ENCODE data around the gene MYL12B. TPM values are rescaled to one million over a fixed set of nuclear protein-coding genes. Genes with fewer than 3 reads are reported as not detected.

MYL12B gene
- total RNA-seq, 1 experiment from 2014 or later: 166 TPM

- Histone ChIP-seq H3K9ac (ENCODE audit: extremely low read depth, insufficient read length, low read length) (no peak overlapping the region), H2AK5ac (ENCODE audit: insufficient read length, low read length) (no peak overlapping the region), H2BK15ac (ENCODE audit: low read depth, low read length) (no peak overlapping the region), H3K79me2 (ENCODE audit: insufficient read depth, low read length) (no peaks in the 10 kb centered on the region), H2BK12ac (ENCODE audit: insufficient read length, low read depth, low read length) (no peak overlapping the region), H3K23me2 (ENCODE audit: insufficient read length, low read depth, low read length, poor library complexity, severe bottlenecking) (no peaks in the 10 kb centered on the region), H2BK5ac (ENCODE audit: insufficient read length, low read length) (no peak overlapping the region), H2BK120ac (ENCODE audit: low read depth, low read length, poor library complexity, severe bottlenecking) (no peak overlapping the region), H3K14ac (ENCODE audit: insufficient read depth, low read length) (0 out of 2 replicates have a peak overlapping the region, but pooled peaks have one; percentile 13), H3K56ac (ENCODE audit: insufficient read length, low read depth, low read length) (no peak overlapping the region), H3K27ac (ENCODE audit: insufficient read length, low read depth, low read length) (no peak overlapping the region), H3K4ac (ENCODE audit: low read depth, low read length) (no peak overlapping the region), H3K79me1 (ENCODE audit: insufficient read depth, low read depth, low read length, poor library complexity, severe bottlenecking) (no peaks in the 10 kb centered on the region), H3K4me1 (ENCODE audit: insufficient read depth, low read length) (no peaks in the 10 kb centered on the region), H4K20me1 (ENCODE audit: control insufficient read depth, insufficient read depth, insufficient read length) (no peaks in the 10 kb centered on the region), H2BK20ac (ENCODE audit: low read depth, low read length, poor library complexity, severe bottlenecking) (no peak overlapping the region), H3K23ac (ENCODE audit: insufficient read length, low read depth, low read length) (no peak overlapping the region), H4K8ac (replicated peaks; ENCODE audit: insufficient read length, low read depth, low read length) (no peak overlapping the region), H2AFZ (ENCODE audit: low read length) (no peak overlapping the region), H3K9me3 (ENCODE audit: control insufficient read depth, low read depth, low read length) (no peaks in the 10 kb centered on the region), H3T11ph (ENCODE audit: low read length) (no peak overlapping the region), H4K91ac (ENCODE audit: insufficient read length, low read depth, low read length) (no peak overlapping the region), H3K18ac (ENCODE audit: insufficient read length, low read depth, low read length) (no peak overlapping the region), H4K5ac (ENCODE audit: insufficient read length, low read depth, low read length) (no peak overlapping the region), H3K4me2 (ENCODE audit: insufficient read depth, insufficient read length, low read length) (no peak overlapping the region), H3K27me3 (ENCODE audit: insufficient read depth, low read length) (no peaks in the 10 kb centered on the region)
- no peaks in the 10 kb centered on the region for H3K9me3 Mint-ChIP-seq
- no peaks in the 10 kb centered on the region; the same call in 1 of the 2 replicates for H3K27me3 Mint-ChIP-seq (ENCODE audit: low read depth)
- H3K4me1 Mint-ChIP-seq: peaks cover under 1 to 8% of the 10 kb centered on the region in 2 experiments
- H3K4me3 Mint-ChIP-seq: no peak overlapping the region
- TF ChIP-seq, protein P1, sequence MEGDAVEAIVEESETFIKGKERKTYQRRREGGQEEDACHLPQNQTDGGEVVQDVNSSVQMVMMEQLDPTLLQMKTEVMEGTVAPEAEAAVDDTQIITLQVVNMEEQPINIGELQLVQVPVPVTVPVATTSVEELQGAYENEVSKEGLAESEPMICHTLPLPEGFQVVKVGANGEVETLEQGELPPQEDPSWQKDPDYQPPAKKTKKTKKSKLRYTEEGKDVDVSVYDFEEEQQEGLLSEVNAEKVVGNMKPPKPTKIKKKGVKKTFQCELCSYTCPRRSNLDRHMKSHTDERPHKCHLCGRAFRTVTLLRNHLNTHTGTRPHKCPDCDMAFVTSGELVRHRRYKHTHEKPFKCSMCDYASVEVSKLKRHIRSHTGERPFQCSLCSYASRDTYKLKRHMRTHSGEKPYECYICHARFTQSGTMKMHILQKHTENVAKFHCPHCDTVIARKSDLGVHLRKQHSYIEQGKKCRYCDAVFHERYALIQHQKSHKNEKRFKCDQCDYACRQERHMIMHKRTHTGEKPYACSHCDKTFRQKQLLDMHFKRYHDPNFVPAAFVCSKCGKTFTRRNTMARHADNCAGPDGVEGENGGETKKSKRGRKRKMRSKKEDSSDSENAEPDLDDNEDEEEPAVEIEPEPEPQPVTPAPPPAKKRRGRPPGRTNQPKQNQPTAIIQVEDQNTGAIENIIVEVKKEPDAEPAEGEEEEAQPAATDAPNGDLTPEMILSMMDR (conservative IDR thresholded peaks at IDR 0.05): no peak
- H3K36me3 Mint-ChIP-seq (ENCODE audit: insufficient read depth in 1 of 3, low read depth in 3 of 3): no peaks in the 10 kb centered on the region; a peak in 1 of 7 replicates
- no CpG with 5 or more reads among the region's 3 CpGs for WGBS (ENCODE audit: extremely low coverage, insufficient read length, low lambda C conversion rate)
- H3K27ac Mint-ChIP-seq: no peak overlapping the region
- DNase-seq: no peak
These were observed 36.3 kb upstream of the MYL12B start for GRCh38 chr18:3225588-3225987.

Data from H9 (cell line).